K562 (cell line): Measurements from ENCODE around the gene SLC2A4RG. TPM values are rescaled to one million over a fixed set of nuclear protein-coding genes. Genes with fewer than 3 reads are reported as not detected.

ENCODE experiments used
- CTCFL ChIP-seq: IDR thresholded peaks from 2 replicates; pipeline ENCODE4 v1.6.1; 2011; ENCODE audit warnings: borderline replicate concordance, low read depth, mild to moderate bottlenecking, moderate library complexity, low read length; ENCODE audit not compliant: insufficient read depth, poor library complexity, severe bottlenecking
- FOXK2 ChIP-seq, 2 experiments: fragments of 450-650 bp; IDR thresholded peaks in 1 of 2; conservative IDR thresholded peaks in 1 of 2; 2 replicates each; pipeline ENCODE4 v1.6.1; 2016; ENCODE audit warnings: low read depth in 2 of 2, mild to moderate bottlenecking in 1 of 2
- GATAD2A ChIP-seq: fragments of 450-650 bp; IDR thresholded peaks from 2 replicates; pipeline ENCODE4 v1.6.1; 2017
- RB1 ChIP-seq: fragments of 450-650 bp; IDR thresholded peaks from 2 replicates; pipeline ENCODE4 v1.6.1; 2017; ENCODE audit warnings: low read depth, mild to moderate bottlenecking
- SMAD4 ChIP-seq: fragments of 250-450 bp; sonication (Bioruptor Pico); conservative IDR thresholded peaks from 2 replicates; pipeline ENCODE4 v1.8.0; 2021; ENCODE audit warnings: inconsistent platforms, mild to moderate bottlenecking, moderate library complexity
- ZNF583 ChIP-seq: fragments of 250-450 bp; sonication (Bioruptor Pico); IDR thresholded peaks from 2 replicates; pipeline ENCODE4 v1.4.0; 2020
- ZSCAN29 ChIP-seq: fragments of 450-650 bp; IDR thresholded peaks from 2 replicates; pipeline ENCODE4 v1.6.1; 2017
- polyA plus RNA-seq, 8 experiments: library from polyadenylated mRNA; depleted of rRNA in 4 of 8; stranded (reverse) in 5 of 8; unstranded in 3 of 8; fragments of >200 nt; fragmentation: Nextera tagmentation in 2 of 8; fragmentation: Illumina TruSeq in 1 of 8; extraction: Ambion mirVana in 2 of 8; extraction: Trizol in 1 of 8; gene quantifications; 2 replicates each; pipeline versions ENCODE4 v1.2.1 to v1.2.3, GENCODE V29; 2011 to 2014; ENCODE audit warnings: inconsistent platforms in 1 of 8, missing spikeins in 1 of 8
- total RNA-seq, 7 experiments: library from RNA; depleted of rRNA in 6 of 7; stranded (reverse); fragments of >200 nt in 6 of 7; fragmentation: Illumina TruSeq in 2 of 7; extraction: Trizol in 2 of 7; gene quantifications; 2 replicates each; pipeline versions ENCODE4 v1.2.1 to v1.2.3, GENCODE V29; 2011 to 2021; ENCODE audit warnings: low replicate concordance in 1 of 7

SLC2A4RG gene
- total and polyA plus RNA-seq, 9 of the 15 experiments (the other 6 are each of a cell fraction or from before 2014, with no cell fraction given), result 0.34 to 97.3 (median 26.5) TPM

- TF ChIP-seq CTCFL (no peak), GATAD2A (0 out of 2 replicates have a peak, but pooled peaks have one; percentile 8), SMAD4 (CRISPR knock-in tag) (peak; percentile 71), ZNF583 (CRISPR knock-in tag) (0 out of 2 replicates have a peak, but pooled peaks have one; percentile 39), FOXK2 (conservative IDR thresholded peaks at IDR 0.05 in 1 of 2, IDR thresholded peaks at IDR 0.05 in 1 of 2; ENCODE audit: low read depth in 2 of 2) (no peak), ZSCAN29 (peak; percentile 42), RB1 (peak; percentile 67; the same call in 1 of the 2 replicates)
- TF ChIP-seq, all 486 proteins: peak for 37
Measured at GRCh38 chr20:63740070-63740626, 572 bp downstream of the SLC2A4RG start (continued).
